Heart left ventricle (tissue), 16 donors: ENCODE data around the gene B4GALT1. TPM values are rescaled to one million over a fixed set of nuclear protein-coding genes. Genes with fewer than 3 reads are reported as not detected.
A peak's percentile ranks its signal among the peaks of the same experiment; 100 is the strongest.

Source experiments
- ATAC-seq, 4 donors: fragments of 200-7000 bp; cut with Tn5 transposase; one replicate each; pipeline ENCODE4 v1.9.1; 2020 to 2022; ENCODE audit warnings: moderate library complexity in 4 of 4, mild to moderate bottlenecking in 3 of 4, moderate number of reproducible peaks in 1 of 4
- DNase-seq, 5 donors: peaks; one replicate each; pipeline ENCODE4 v3.0.0-alpha.2; 2020
- H3K27ac ChIP-seq, 12 donors: fragments of 200-600 bp; sonication (generic) in 4 of 12; one replicate each; pipeline versions ENCODE4 v1.5.0 to v1.8.0; 2016 to 2022; ENCODE audit warnings: mild to moderate bottlenecking in 2 of 12
- H3K27me3 ChIP-seq, 9 donors: fragments of 200-600 bp; sonication (generic) in 2 of 9; one replicate each; pipeline versions ENCODE4 v1.5.1 to v1.8.0; 2016 to 2022; ENCODE audit warnings: mild to moderate bottlenecking in 3 of 9
- H3K36me3 ChIP-seq, 9 donors: fragments of 200-600 bp; sonication (generic) in 2 of 9; one replicate each; pipeline versions ENCODE4 v1.5.0 to v1.8.0; 2018 to 2022; ENCODE audit warnings: mild to moderate bottlenecking in 2 of 9
- H3K4me1 ChIP-seq, 12 donors: fragments of 200-600 bp; sonication (generic) in 4 of 12; one replicate each; pipeline versions ENCODE4 v1.5.0 to v1.8.0; 2016 to 2022; ENCODE audit warnings: mild to moderate bottlenecking in 3 of 12
- H3K4me3 ChIP-seq, 12 donors: fragments of 200-600 bp; sonication (generic) in 4 of 12; one replicate each; pipeline versions ENCODE4 v1.5.0 to v1.8.0; 2017 to 2022; ENCODE audit warnings: mild to moderate bottlenecking in 9 of 12, moderate library complexity in 4 of 12
- H3K9me3 ChIP-seq, 12 donors: fragments of 200-600 bp; sonication (generic) in 4 of 12; one replicate each; pipeline versions ENCODE4 v1.5.0 to v1.8.0; 2016 to 2022; ENCODE audit warnings: mild to moderate bottlenecking in 1 of 12
- CTCF ChIP-seq, 12 donors: fragments of 200-600 bp; sonication (generic) in 4 of 12; IDR thresholded peaks; one replicate each; pipeline versions ENCODE4 v1.5.0 to v1.8.0; 2018 to 2022; ENCODE audit warnings: antibody characterized with exemption in 12 of 12, mild to moderate bottlenecking in 5 of 12
- POLR2A ChIP-seq, 2 donors: fragments of 450-650 bp; IDR thresholded peaks; one replicate each; pipeline ENCODE4 v1.6.1; 2017; ENCODE audit warnings: antibody characterized with exemption in 2 of 2, mild to moderate bottlenecking in 2 of 2, moderate library complexity in 2 of 2
- WGBS, 4 donors: extraction: QIAGEN DNeasy Blood & Tissue Kit in 2 of 4; methylation state at CpG; one replicate each; pipeline versions ENCODE4 v1.1.5 to v1.1.7; 2013 to 2018; 5-methylcytosine and 5-hydroxymethylcytosine counted together
- intact Hi-C, 10 donors: fragments of 100-400 bp; cut with DNase I; formaldehyde crosslinking; loops; one replicate each; pipeline versions ENCODE4 v1.11.1 to v1.14.2; 2022
- polyA plus RNA-seq, 2 donors: library from polyadenylated mRNA; stranded (reverse); fragments of 200-250 nt; gene quantifications; one replicate each; pipeline ENCODE4 v1.2.3, GENCODE V29; 2013
- total RNA-seq, 9 donors: library from RNA; depleted of rRNA in 2 of 9; stranded (reverse); fragments of >200 nt in 2 of 9; fragmentation: NEBNext Ultra II Directional in 3 of 9; extraction: Animal tissue kit (Norgen Biotek cat#: 25700) in 3 of 9; gene quantifications; one replicate each; pipeline versions ENCODE4 v1.1.0 to v1.2.4, GENCODE V29; 2016 to 2023
- donor health status: ischemic (EF 13 %, LVEDD 7.1; RV severe dilation, severe dysfunction).
- donor health status: healthy with polysubstance abuse.
- donor health status: DM: no; HTN: yes; CAD: no.
- donor health status: DM: no; HTN: no; CAD: no.
- donor health status: ischemic (EF 25% LVEDD 6.9; RV normal size, moderate dysfunction).
- donor health status: ischemic (EF 25% LVEDD 5.7; RV mildly dilated, moderate dysfunction).
- donor health status: healthy.
- donor health status: DM: yes; HTN: yes; CAD: no.
- donor health status: ischemic (EF 35%, LVEDD 5.7; RV mildly dilated, moderate dysfunction).
- donor health status: nonischemic (EF 11% LVEDD 7.7; RV severe dilation, severe dysfunction).
- donor health status: DM: yes; HTN: yes; CAD: no.
- donor health status: PGD.
- donor health status: ischemic (EF 29% LVEDD 5.4; RV normal size, mild dysfunction).
- donor health status: nonischemic (EF 23%, LVEDD 6.1; RV moderate dilation, normal function).

The B4GALT1 gene
- total and polyA plus RNA-seq, 11 donors, result 10.6 to 73.3 (median 38.4) TPM

- H3K36me3 ChIP-seq, result no peaks in the 10 kb centered on the region
- WGBS, 4 donors, result 90 to 94% (median 91%) methylated on average over 4 of the region's 4 CpGs
- TF ChIP-seq CTCF (IDR thresholded peaks at IDR 0.05) (no peak), POLR2A (IDR thresholded peaks at IDR 0.05) (no peak)
- no peak for DNase-seq
- no peak overlapping the region for H3K27ac ChIP-seq
- no peaks in the 10 kb centered on the region for H3K9me3 ChIP-seq
- peaks cover 0 to 22% (median 8%) of the 10 kb centered on the region in 12 donors for H3K4me1 ChIP-seq
- no peak for ATAC-seq
- no peaks in the 10 kb centered on the region for H3K27me3 ChIP-seq
- intact Hi-C loops, result loop anchor here in 2 of 10 donors (10.0 kb wide), 1 partner anchor 48 kb away; no protein-coding TSS in a partner anchor
- no peak overlapping the region for H3K4me3 ChIP-seq
Measured at GRCh38 chr9:33177086-33177485, 9.9 kb upstream of the B4GALT1 start.

GRCh38 chr9:33175649-33176325 is 8.7 kb upstream of the B4GALT1 start:
- Histone ChIP-seq H3K9me3 (no peaks in the 10 kb centered on the region), H3K4me1 (peaks cover 0 to 26% (median 12%) of the 10 kb centered on the region in 12 donors), H3K27ac (no peak overlapping the region), H3K27me3 (no peaks in the 10 kb centered on the region), H3K4me3 (no peak overlapping the region), H3K36me3 (no peaks in the 10 kb centered on the region)
- WGBS, 4 donors, result 71 to 84% (median 72%) methylated on average over 6 of the region's 6 CpGs
- ATAC-seq (no peak), DNase-seq (no peak)
- intact Hi-C loops, result loop anchor here in 2 of 10 donors (10.0 kb wide), 1 partner anchor 49 kb away; no protein-coding TSS in a partner anchor
- TF ChIP-seq POLR2A (IDR thresholded peaks at IDR 0.05), result no peak
- no peak for TF ChIP-seq CTCF (IDR thresholded peaks at IDR 0.05)

DNA sequence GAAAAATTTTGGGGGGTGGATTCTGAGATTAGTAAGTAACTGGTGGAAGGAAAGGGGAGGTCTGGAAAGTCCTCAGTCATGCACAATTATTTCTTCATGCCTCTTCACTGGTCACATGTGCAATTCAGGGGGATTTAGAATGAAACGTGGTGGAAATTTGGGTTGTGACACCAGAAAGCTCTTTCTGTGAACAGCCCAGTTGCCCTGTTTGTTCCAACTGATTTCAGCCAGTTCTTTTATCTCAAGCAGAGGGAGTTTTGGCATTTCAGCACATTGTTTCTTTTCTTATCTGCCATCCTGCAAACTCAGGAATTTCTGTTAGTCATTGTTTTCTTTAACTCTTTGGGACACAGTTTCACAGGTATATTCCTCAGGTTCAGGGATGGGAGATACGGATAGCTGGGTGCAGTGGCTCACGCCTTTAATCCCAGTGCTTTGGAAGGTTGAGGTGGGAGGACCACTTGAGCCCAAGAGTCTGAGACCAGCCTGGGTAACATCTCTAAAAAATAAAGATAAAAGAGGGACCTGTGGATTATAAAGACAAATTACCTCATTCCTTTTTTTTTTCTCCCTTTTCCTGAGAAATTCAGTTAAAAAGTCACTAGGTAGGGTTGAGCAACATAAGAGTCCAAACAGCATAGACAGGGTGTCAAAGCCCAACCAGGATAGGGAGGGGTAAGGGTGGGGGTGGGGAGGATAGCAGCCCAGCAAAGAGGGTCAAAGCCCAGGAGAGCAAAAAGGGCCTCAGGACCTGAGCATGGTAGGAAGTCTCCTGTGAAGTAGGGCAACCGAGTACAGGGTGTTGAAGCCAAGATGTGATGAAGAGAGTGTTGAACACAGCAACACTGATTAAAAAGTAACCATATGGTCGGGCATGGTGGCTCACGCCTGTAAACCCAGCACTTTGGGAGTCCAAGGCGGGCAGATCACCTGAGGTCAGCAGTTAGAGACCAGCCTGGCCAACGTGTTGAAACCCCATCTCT is 5.4 kb upstream of the B4GALT1 start:
- intact Hi-C loops, result loop anchor here in 6 of 10 donors (5.0 to 10.0 kb wide), 4 partner anchors 52 to 90 kb away; no protein-coding TSS in a partner anchor
- H3K4me3 ChIP-seq, result no peak overlapping the region
- H3K36me3 ChIP-seq, result no peaks in the 10 kb centered on the region
- H3K27me3 ChIP-seq, result no peaks in the 10 kb centered on the region
- ATAC-seq, result no peak
- DNase-seq, result no peak
- TF ChIP-seq POLR2A (IDR thresholded peaks at IDR 0.05) (no peak), CTCF (IDR thresholded peaks at IDR 0.05) (no peak)
- H3K27ac ChIP-seq, result peak overlapping the region in 3 of 12 donors; percentile 0 to 43 (median 18)
- no peaks in the 10 kb centered on the region for H3K9me3 ChIP-seq
- 72 to 78% (median 76%) methylated on average over 8 of the region's 8 CpGs for WGBS, 4 donors
- H3K4me1 ChIP-seq, result peaks cover 0 to 39% (median 15%) of the 10 kb centered on the region in 12 donors
